Activated CD8-positive, alpha-beta memory T cell treated with anti-CD3 and anti-CD28 coated beads, Interleukin-2, amount 50 U/mL, for 1 hour (primary cell): Measurements from ENCODE around the gene SMPDL3A.
"Not testable (repeated sequence)": the region's sequence is repeated elsewhere in the genome, so short reads cannot be mapped to it uniquely, and the experiment has no call there.

Source experiments
- DNase-seq: peaks from one replicate; pipeline ENCODE4 v3.0.0-alpha.2; 2020; ENCODE audit errors: extremely low read depth

SMPDL3A gene, protein sequence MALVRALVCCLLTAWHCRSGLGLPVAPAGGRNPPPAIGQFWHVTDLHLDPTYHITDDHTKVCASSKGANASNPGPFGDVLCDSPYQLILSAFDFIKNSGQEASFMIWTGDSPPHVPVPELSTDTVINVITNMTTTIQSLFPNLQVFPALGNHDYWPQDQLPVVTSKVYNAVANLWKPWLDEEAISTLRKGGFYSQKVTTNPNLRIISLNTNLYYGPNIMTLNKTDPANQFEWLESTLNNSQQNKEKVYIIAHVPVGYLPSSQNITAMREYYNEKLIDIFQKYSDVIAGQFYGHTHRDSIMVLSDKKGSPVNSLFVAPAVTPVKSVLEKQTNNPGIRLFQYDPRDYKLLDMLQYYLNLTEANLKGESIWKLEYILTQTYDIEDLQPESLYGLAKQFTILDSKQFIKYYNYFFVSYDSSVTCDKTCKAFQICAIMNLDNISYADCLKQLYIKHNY

DNA sequence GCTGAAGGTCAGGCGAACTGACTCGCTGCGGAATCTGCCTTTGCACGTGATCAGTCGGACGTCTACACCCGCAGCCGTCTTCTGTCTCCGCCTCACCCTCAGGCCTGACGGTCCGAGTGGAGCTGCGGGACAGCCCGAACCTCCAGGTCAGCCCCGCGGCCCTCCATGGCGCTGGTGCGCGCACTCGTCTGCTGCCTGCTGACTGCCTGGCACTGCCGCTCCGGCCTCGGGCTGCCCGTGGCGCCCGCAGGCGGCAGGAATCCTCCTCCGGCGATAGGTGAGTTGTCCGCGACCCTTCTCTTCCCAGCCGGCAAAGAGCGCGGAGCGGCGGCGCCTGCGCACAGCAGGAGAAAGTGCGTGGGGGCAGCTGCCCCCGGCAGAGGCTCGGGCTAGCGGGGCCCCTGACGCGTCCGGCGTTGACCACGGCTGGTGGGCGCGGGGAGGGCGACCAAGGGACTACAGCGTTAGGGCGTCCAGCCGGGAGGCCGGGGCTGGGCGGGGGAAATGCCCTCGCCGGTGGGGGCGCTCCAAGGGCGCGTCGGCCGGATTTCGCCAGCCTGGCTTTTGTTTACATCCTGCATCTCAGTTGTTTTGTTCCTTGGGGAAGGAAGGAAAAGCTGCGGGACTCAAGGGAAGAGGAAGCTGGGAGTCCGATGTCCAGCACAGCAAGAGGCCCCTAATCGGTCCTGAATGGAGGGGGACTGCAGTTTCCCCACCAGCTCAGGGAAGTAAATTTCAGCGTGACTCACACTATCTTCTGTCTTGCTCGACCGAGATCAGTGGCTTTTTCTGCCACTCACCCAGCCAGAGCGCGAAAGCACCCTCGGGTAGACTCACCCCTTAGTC is at the start of gene SMPDL3A:
SMPDL3A (plus strand) TSS at position 77 of the 846 bp plus-strand sequence; CDS start at position 166, 89 bp downstream.
- DNase-seq: no peak

DNA sequence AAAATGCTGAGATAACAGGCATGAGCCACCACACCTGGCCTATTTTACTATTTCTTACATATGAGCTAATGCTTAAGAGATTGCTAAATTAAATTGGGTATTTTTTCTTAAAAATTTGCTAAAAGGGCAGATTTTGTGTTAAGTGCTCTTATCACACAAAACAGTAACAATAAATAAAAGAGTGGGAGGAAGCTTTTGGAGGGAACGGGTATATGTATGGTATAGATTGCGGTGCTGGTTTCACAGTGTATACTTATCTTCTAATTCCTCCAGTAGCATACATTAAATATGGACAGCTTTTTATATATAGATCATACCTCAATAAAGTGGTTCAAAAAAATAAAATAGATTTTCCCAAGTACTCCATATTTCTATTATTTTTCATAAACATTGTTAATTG is 49.0 kb upstream of the SMPDL3A start:
- DNase-seq: no peak

DNA sequence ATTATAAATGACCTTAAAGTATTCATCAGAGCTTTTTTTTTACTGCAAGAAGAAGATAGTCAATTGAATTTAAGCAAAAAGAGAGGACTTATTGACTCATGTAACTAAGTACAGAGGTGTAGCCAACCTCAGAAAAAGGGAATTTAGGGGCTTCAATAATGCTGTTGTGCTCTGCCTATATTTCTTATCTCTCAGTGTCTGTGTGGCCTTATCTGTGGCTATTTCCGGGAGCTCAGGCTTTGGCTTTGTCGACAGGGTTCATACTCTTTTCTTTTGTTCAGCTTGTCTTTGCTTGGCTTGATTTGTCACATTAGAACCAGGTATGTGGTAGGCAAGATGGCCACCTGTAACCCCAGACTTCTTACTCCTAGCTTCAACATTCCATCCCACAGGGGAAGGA is 48.1 kb upstream of the SMPDL3A start:
- no peak for DNase-seq

- not testable (repeated sequence) for DNase-seq
These were observed 44.8 kb upstream of the SMPDL3A start for GRCh38 chr6:122744247-122744646.

DNA sequence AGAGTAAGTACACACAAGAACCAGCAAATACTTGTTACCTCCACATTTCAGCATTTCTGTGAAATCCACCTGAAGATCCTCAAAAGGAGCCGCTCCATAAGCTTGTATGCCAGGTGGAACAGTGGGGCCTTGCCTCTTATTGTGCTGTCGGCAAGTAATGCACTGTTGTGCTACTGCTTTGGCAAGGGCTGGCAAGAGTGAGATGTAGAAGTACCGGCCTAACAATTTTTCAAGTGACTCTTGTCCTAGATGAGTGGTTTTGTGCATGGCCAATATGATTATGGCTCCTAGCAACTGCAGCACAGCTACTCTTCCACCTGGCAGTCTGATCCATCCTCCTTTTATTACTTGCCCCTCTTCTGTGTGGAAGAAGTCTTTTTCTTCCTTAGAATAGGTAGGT is 44.2 kb upstream of the SMPDL3A start:
- DNase-seq: not testable (repeated sequence)

DNA sequence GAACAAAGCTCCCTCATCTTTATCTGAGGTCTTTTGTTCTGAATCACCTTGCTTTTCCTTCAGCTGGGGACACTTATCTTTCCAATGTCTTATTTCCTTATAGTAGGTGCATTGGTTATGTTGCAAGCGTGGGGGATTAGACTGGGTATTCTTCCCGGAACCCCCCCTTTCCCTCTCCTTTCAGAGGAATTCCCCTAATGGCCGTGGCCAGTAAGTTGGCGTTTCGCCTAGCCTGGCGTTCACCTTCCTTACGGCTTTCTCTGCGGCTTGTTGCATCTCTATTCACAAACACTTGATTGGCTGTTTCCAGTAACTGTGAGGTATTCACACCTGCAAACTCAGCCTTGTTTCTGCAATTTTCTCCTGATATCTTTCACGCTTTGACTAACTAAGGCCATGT is 42.4 kb upstream of the SMPDL3A start:
- no peak for DNase-seq

GRCh38 chr6:122747573-122747972 is 41.5 kb upstream of the SMPDL3A start:
- DNase-seq: no peak

DNA sequence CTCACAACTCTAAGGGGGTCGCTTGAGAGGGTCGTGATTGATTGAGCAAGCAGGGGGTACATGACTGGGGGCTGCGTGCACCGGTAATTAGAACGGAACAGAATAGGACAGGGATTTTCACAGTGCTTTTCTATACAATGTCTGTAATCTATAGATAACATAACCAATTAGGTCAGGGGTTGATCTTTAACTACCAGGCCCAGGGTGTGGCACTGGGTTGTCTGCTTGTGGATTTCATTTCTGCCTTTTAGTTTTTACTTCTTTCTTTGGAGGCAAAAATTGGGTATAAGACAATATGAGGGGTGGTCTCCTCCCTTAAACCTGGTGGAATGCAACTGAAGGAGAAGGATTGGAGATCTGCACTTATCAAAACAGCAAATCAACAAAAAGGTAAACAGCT is 40.1 kb upstream of the SMPDL3A start:
- DNase-seq: not testable (repeated sequence)

- no peak for DNase-seq
These were observed 39.5 kb upstream of the SMPDL3A start for GRCh38 chr6:122749451-122750050.

DNA sequence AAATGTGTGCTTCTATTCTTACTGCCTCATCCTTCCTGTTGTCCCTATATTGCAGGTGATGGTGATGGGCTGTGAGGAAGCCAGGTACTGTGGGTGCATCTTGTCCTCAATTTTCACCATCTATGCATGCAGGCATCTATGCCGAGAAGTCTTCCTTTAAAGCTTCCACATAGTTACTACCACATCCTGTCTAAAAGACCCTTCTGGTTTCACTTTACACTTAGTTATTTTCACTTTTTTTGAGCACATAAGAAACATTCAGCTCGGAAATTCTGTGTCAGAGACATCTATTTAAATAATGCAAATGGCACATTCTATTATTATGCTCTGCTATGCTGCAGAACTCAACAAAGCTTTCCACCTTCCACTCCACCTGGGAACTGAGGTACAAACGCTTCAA is 37.7 kb upstream of the SMPDL3A start:
- no peak for DNase-seq

DNA sequence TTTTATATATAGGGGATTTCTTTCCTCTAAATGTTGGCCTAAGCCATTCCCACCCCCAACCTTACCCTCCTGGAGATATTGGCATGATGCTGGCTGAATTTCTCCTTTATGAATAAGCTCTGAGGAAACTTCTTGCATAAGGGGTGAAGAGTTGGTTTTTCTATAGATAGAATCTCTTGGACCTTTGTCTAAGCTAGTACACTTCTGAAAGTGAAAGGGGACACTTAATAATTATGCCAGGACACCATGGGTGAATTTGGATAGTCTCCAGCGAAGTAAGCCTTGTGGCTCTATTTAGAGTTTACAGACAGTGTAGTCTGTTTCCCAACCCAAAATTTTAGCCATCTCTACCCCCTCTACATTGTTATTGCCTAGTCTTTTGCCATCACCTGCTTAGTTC is 36.6 kb upstream of the SMPDL3A start:
- DNase-seq: no peak

DNA sequence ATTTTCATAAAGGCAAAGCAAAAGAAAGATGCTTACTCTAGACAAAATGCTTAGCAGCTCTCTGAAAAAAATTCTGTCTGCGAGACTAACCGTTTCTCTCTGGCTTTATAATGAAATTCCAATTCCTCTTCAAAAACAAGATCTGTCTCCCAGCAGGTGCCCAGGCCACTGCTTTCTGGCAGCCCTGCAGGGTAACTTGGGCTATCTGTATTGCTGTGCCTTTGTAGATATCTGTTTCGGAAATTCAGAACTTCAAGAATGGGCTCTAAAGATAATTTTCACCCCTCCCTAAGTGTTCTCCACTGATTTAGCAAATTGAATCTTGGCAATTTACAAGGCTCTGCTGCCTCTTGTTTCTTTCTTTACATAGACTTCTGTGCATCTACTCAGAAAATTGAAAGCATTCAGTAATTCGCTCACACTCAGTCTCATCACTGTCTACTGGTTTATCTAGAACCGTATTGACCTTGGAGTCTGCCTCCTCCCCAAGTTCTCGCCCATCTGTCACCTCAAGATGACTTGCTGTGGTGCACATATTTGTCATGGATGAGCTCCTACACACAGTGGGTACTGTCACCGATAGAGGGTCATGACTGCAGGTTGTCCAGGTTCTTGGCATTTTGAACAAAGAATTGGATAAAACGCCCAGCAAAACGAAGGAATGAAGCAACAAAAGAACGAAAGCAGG is 35.9 kb upstream of the SMPDL3A start:
- no peak for DNase-seq

- no peak for DNase-seq
These were observed 35.4 kb upstream of the SMPDL3A start for GRCh38 chr6:122753688-122754056.

DNA sequence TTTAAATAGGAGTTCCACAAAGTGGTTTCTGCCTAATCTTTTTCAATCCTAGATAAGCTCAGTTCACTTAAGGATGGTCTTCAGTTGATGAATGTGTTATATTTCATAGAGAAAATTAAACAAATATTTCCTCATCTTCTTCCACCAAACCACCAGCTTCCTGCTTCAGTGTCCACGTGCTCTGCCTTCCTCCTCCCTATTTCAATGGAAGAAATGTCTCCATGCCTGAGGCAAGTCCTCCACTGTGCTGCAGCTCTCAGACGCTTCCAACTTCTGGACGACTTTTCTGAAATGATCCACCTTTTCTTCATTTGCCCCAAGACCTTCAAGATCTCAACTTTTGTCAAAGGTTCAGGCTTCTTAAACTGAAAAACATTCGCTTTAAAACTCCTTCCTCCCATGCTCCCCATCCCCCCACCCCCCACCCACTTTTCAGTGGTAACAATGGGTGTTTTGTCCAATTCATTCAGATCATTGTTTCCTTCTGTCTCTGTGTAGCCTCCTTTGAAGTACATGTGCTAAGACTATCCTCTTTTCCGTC is 34.8 kb upstream of the SMPDL3A start:
- DNase-seq: no peak

DNA sequence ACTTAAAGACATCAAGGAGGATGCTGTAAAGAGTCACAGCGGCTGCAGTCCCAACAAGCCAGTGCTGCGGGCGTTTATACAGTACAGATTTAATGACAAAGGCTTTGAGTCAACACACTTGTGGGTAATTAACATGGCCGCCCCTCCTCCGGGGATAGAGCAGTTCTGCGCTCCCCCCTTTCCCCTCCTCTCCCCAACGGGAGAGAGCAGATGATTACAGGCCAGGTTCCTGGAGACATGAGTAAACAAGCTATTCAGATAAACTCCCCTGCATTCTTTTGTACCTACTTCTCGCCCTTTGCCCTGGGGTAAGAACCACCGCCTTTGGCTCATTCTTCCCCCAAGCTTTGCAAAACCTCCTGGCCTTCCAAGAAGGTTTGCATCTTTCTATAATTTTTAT is 33.2 kb upstream of the SMPDL3A start:
- no peak for DNase-seq

GRCh38 chr6:122758927-122759334 is 30.1 kb upstream of the SMPDL3A start:
- no peak for DNase-seq

GRCh38 chr6:122760330-122760729 is 28.7 kb upstream of the SMPDL3A start:
- DNase-seq: no peak

DNA sequence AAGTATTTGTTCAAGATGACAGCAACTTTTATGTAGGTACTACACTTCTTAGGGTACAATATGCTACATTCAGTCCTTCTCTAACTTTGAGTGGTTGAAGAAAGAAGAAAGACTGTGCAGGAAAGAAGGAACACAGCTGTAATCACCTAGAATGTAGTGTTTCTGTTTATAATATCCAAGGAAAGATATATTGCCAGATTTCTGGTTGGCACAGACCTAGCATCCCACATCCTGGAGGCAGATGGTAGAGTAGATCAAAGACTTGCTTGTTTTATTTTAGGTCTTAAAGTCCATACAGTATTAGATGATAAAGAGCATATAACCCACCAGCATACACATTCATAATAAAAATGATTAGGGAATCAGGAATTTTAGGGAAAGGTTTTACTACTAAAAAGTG is 22.8 kb upstream of the SMPDL3A start:
- no peak for DNase-seq

- no peak for DNase-seq
These were observed 18.0 kb upstream of the SMPDL3A start for GRCh38 chr6:122770835-122771601.

DNA sequence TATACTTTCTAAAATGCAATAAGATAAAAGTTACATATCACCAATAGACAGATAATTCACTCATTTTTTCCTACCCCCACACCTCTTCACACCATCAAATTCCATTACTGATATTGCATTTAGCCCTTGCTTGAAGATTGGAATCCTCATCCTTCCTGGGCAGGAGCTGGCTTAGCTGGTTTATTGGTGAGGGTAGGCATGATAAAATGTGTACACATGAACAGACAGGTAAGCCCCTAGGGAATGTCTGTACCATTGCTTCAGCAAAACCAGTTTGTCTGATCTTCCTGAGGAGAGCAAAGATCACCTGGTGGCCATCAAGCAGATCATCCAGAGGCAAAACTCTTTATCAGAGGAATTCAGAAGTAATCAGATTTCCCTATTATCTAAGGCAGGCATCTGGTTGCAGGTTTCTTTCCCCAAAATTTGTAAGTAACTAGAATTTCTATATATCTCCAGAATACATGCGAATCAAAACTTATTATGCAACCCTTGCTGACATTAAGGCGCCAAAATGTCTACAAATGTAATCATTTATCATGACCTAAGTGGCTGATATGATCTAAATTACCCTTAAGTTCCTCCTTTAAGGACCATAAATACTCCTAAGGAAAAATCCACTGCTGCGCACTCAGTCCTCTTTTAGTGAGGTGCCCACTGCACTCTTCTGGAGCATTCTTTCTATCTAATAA is 16.2 kb upstream of the SMPDL3A start:
- DNase-seq: no peak
